Measurements from ENCODE around the gene STAC.
"Not testable (repeated sequence)": the region's sequence is repeated elsewhere in the genome, so short reads cannot be mapped to it uniquely, and the experiment has no call there.

STAC gene

GRCh38 chr3:36524560-36524959 lies 144.3 kb downstream of the STAC start:
- no peak for DNase-seq

GRCh38 chr3:36525115-36525801 lies 145.0 kb downstream of the STAC start:
- DNase-seq, result no peak

GRCh38 chr3:36538136-36538749 lies 157.9 kb downstream of the STAC start:
- no peak for DNase-seq

- DNase-seq, result peak; percentile 25 to 43
These were observed 160.7 kb downstream of the STAC start for GRCh38 chr3:36540888-36541518.

GRCh38 chr3:36542186-36542585 lies 161.9 kb downstream of the STAC start:
- no peak for DNase-seq

GRCh38 chr3:36543276-36543997 lies 163.1 kb downstream of the STAC start:
- DNase-seq, result no peak

- no peak for DNase-seq
These were observed 165.9 kb downstream of the STAC start for GRCh38 chr3:36546226-36546625.

GRCh38 chr3:36548712-36549111 lies 168.4 kb downstream of the STAC start:
- no peak for DNase-seq

GRCh38 chr3:36557021-36557707 lies 176.9 kb downstream of the STAC start:
- DNase-seq, result no peak

GRCh38 chr3:36557708-36558421 lies 177.6 kb downstream of the STAC start:
- no peak for DNase-seq

- DNase-seq, result no peak
These were observed 178.7 kb downstream of the STAC start for GRCh38 chr3:36558961-36559360.

GRCh38 chr3:36560685-36561084 lies 180.4 kb downstream of the STAC start:
- DNase-seq, result no peak

- no peak for DNase-seq
These were observed 181.3 kb downstream of the STAC start for GRCh38 chr3:36561601-36562000.

- DNase-seq, result no peak
These were observed 182.6 kb downstream of the STAC start for GRCh38 chr3:36562945-36563344.

- no peak for DNase-seq
These were observed 194.9 kb downstream of the STAC start for GRCh38 chr3:36575241-36575640.

GRCh38 chr3:36578418-36578817 lies 198.1 kb downstream of the STAC start:
- DNase-seq, result not testable (repeated sequence)

- no peak for DNase-seq
These were observed 199.4 kb downstream of the STAC start for GRCh38 chr3:36579746-36580145.

- no peak for DNase-seq
These were observed 200.4 kb downstream of the STAC start for GRCh38 chr3:36580716-36581115.

- peak in 1 of 2 experiments; percentile 2 for DNase-seq
These were observed 211.7 kb downstream of the STAC start for GRCh38 chr3:36591959-36592358.

GRCh38 chr3:36595511-36595910 lies 215.2 kb downstream of the STAC start:
- no peak for DNase-seq

- no peak for DNase-seq
These were observed 216.1 kb downstream of the STAC start for GRCh38 chr3:36596419-36596818.

- no peak for DNase-seq
These were observed 217.1 kb downstream of the STAC start for GRCh38 chr3:36597422-36597821.

All from Kasumi-1 (cell line).